H1 (cell line): ENCODE results near the gene RXFP4. TPM values are rescaled to one million over a fixed set of nuclear protein-coding genes. Genes with fewer than 3 reads are reported as not detected.

ENCODE experiments used
- CTCF ChIA-PET: fragments of 300-600 bp; sonication (Branson Sonifier 250); formaldehyde crosslinking; loops from one replicate; lab custom pipeline; 2021; ENCODE audit not compliant: partially characterized antibody; lab: Charles Lee
- POLR2A ChIA-PET: fragments of 300-600 bp; sonication (Branson Sonifier 250); formaldehyde crosslinking; loops from one replicate; lab custom pipeline; 2021; ENCODE audit warnings: inconsistent platforms; ENCODE audit not compliant: partially characterized antibody; lab: Charles Lee
- DNase-seq, 2 experiments: peaks; one replicate each; pipeline versions ENCODE4 v3.0.0 to v3.0.0-alpha.2; 2010 to 2022; ENCODE audit warnings: low spot score in 2 of 2, low read depth in 1 of 2, mixed read lengths in 1 of 2
- FAIRE-seq: peaks from 2 replicates; lab custom pipeline; 2011; peaks lifted over from hg19 to GRCh38; lab: Jason Lieb, UNC
- H2AFZ ChIP-seq: 2 replicates; pipeline ENCODE4 v1.8.1; 2012; ENCODE audit warnings: low read length, inconsistent platforms
- H2AK5ac ChIP-seq: 2 replicates; pipeline ENCODE4 v1.6.1; 2013; ENCODE audit warnings: low read depth, low read length
- H2BK120ac ChIP-seq: replicated peaks from 2 replicates; pipeline ENCODE3; 2013; ENCODE audit warnings: low read depth, low read length, inconsistent platforms
- H2BK12ac ChIP-seq: 2 replicates; pipeline ENCODE4 v1.6.1; 2013; ENCODE audit warnings: low read depth, low read length
- H2BK15ac ChIP-seq: 2 replicates; pipeline ENCODE4 v1.6.1; 2013; ENCODE audit warnings: low read length
- H2BK20ac ChIP-seq: 2 replicates; pipeline ENCODE4 v1.6.1; 2013; ENCODE audit warnings: low read length
- H2BK5ac ChIP-seq: 2 replicates; pipeline ENCODE4 v1.6.1; 2013; ENCODE audit warnings: low read depth, low read length
- H3K14ac ChIP-seq: 2 replicates; pipeline ENCODE4 v1.6.1; 2013; ENCODE audit warnings: inconsistent platforms; ENCODE audit not compliant: insufficient read length
- H3K18ac ChIP-seq: 2 replicates; pipeline ENCODE4 v1.6.1; 2013; ENCODE audit warnings: low read length; ENCODE audit errors: extremely low read depth
- H3K23ac ChIP-seq: 2 replicates; pipeline ENCODE4 v1.6.1; 2013; ENCODE audit warnings: inconsistent platforms; ENCODE audit not compliant: insufficient read length
- H3K23me2 ChIP-seq: 2 replicates; pipeline ENCODE4 v1.6.1; 2013; ENCODE audit warnings: low read depth, low read length
- H3K27ac ChIP-seq: 2 replicates; pipeline ENCODE4 v1.6.1; 2011; ENCODE audit warnings: low read depth, low read length, inconsistent platforms
- H3K27me3 ChIP-seq, 4 experiments: replicated peaks in 1 of 4; 1 replicate in 1 of 4; 2 replicates in 3 of 4; pipeline versions ENCODE4 v1.6.1 to v1.8.1; 2011 to 2013; ENCODE audit warnings: low read length in 3 of 4, mild to moderate bottlenecking in 3 of 4, inconsistent platforms in 2 of 4, mixed read lengths in 2 of 4, moderate library complexity in 1 of 4; ENCODE audit not compliant: control insufficient read depth in 3 of 4, insufficient read depth in 3 of 4; ENCODE audit errors: extremely low read depth in 1 of 4
- H3K36me3 ChIP-seq, 4 experiments: 2 replicates each; pipeline versions ENCODE4 v1.6.1 to v1.8.1; 2011 to 2013; ENCODE audit warnings: mild to moderate bottlenecking in 4 of 4, low read length in 3 of 4, moderate library complexity in 2 of 4, control low read depth in 1 of 4, inconsistent platforms in 1 of 4; ENCODE audit not compliant: insufficient read depth in 4 of 4, control insufficient read depth in 2 of 4
- H3K4ac ChIP-seq: replicated peaks from 2 replicates; pipeline ENCODE3; 2013; ENCODE audit warnings: low read length, low read depth, mixed read lengths, inconsistent platforms; ENCODE audit not compliant: insufficient read length
- H3K4me1 ChIP-seq, 4 experiments: replicated peaks in 1 of 4; 1 replicate in 1 of 4; 2 replicates in 3 of 4; pipeline versions ENCODE4 v1.6.1 to v1.8.1; 2011 to 2013; ENCODE audit warnings: low read length in 3 of 4, inconsistent platforms in 2 of 4, mixed read lengths in 1 of 4; ENCODE audit not compliant: insufficient read depth in 4 of 4, control insufficient read depth in 3 of 4
- H3K4me2 ChIP-seq, 2 experiments: 2 replicates each; pipeline versions ENCODE4 v1.6.1 to v1.8.1; 2011 to 2013; ENCODE audit warnings: low read depth in 2 of 2, low read length in 2 of 2, control low read depth in 1 of 2, inconsistent platforms in 1 of 2, mild to moderate bottlenecking in 1 of 2; ENCODE audit not compliant: insufficient read depth in 1 of 2
- H3K4me3 ChIP-seq, 4 experiments: fragments of 200-600, 300-600 bp in 1 of 4; sonication (generic), shearing (Covaris generic), sonication (Bioruptor Twin) in 1 of 4; 2 replicates each; pipeline versions ENCODE4 v1.5.1 to v1.8.1; 2011 to 2016; ENCODE audit warnings: low read length in 4 of 4, low read depth in 3 of 4, control low read depth in 2 of 4, inconsistent platforms in 2 of 4, mild to moderate bottlenecking in 2 of 4, mixed read lengths in 1 of 4, moderate library complexity in 1 of 4; ENCODE audit not compliant: insufficient read depth in 2 of 4; ENCODE audit errors: extremely low read depth in 1 of 4
- H3K56ac ChIP-seq: replicated peaks from 2 replicates; pipeline ENCODE3; 2013; ENCODE audit warnings: low read depth, mild to moderate bottlenecking, mixed read lengths, low read length, inconsistent platforms; ENCODE audit not compliant: insufficient read length
- H3K79me1 ChIP-seq: 2 replicates; pipeline ENCODE4 v1.6.1; 2013; ENCODE audit warnings: low read depth, low read length, control low read depth
- H3K79me2 ChIP-seq, 2 experiments: 2 replicates each; pipeline versions ENCODE4 v1.6.1 to v1.8.1; 2012 to 2013; ENCODE audit warnings: low read length in 2 of 2, mild to moderate bottlenecking in 2 of 2, inconsistent platforms in 1 of 2; ENCODE audit not compliant: insufficient read depth in 2 of 2, control insufficient read depth in 1 of 2
- H3K9ac ChIP-seq, 4 experiments: replicated peaks in 1 of 4; 1 replicate in 1 of 4; 2 replicates in 3 of 4; pipeline versions ENCODE4 v1.6.1 to v1.8.1; 2011 to 2013; ENCODE audit warnings: low read depth in 3 of 4, low read length in 3 of 4, control low read depth in 2 of 4, mild to moderate bottlenecking in 2 of 4, moderate library complexity in 2 of 4, inconsistent platforms in 1 of 4; ENCODE audit errors: extremely low read depth in 1 of 4
- H3K9me3 ChIP-seq, 2 experiments: 2 replicates each; pipeline versions ENCODE4 v1.6.1 to v1.8.1; 2012 to 2013; ENCODE audit warnings: mild to moderate bottlenecking in 2 of 2, moderate library complexity in 2 of 2, control low read depth in 1 of 2, inconsistent platforms in 1 of 2, low read depth in 1 of 2, low read length in 1 of 2, mixed read lengths in 1 of 2; ENCODE audit not compliant: insufficient read depth in 2 of 2
- H4K20me1 ChIP-seq, 2 experiments: replicated peaks in 1 of 2; 2 replicates each; pipeline versions ENCODE3 to v1.8.1; 2011 to 2013; ENCODE audit warnings: inconsistent platforms in 2 of 2, low read length in 2 of 2, mild to moderate bottlenecking in 1 of 2; ENCODE audit not compliant: insufficient read depth in 2 of 2, control insufficient read depth in 1 of 2
- H4K5ac ChIP-seq: 2 replicates; pipeline ENCODE4 v1.6.1; 2013; ENCODE audit warnings: low read length, low read depth, mixed read lengths, inconsistent platforms; ENCODE audit not compliant: insufficient read length
- H4K8ac ChIP-seq: 2 replicates; pipeline ENCODE4 v1.8.0; 2013; ENCODE audit warnings: mild to moderate bottlenecking, moderate library complexity, low read length, inconsistent platforms; ENCODE audit not compliant: insufficient read depth; ENCODE audit errors: extremely low read depth
- H4K91ac ChIP-seq: replicated peaks from 2 replicates; pipeline ENCODE3; 2013; ENCODE audit warnings: low read length, mixed read lengths, inconsistent platforms; ENCODE audit not compliant: insufficient read length
- BRCA1 ChIP-seq: IDR thresholded peaks from 2 replicates; pipeline ENCODE4 v1.6.1; 2012; ENCODE audit warnings: low read depth, low read length, improper control_type of control experiment
- CEBPB ChIP-seq: IDR thresholded peaks from 2 replicates; pipeline ENCODE4 v1.6.1; 2012; ENCODE audit warnings: low read depth, low read length
- CHD2 ChIP-seq: IDR thresholded peaks from 2 replicates; pipeline ENCODE4 v1.6.1; 2012; ENCODE audit warnings: low read length, improper control_type of control experiment
- GABPA ChIP-seq: IDR thresholded peaks from 2 replicates; pipeline ENCODE4 v1.6.1; 2011; ENCODE audit warnings: mild to moderate bottlenecking, low read length, moderate library complexity, borderline replicate concordance; ENCODE audit not compliant: insufficient read depth
- GTF2F1 ChIP-seq: IDR thresholded peaks from 2 replicates; pipeline ENCODE4 v1.6.1; 2012; ENCODE audit warnings: low read depth, low read length, improper control_type of control experiment, borderline replicate concordance
- KDM4A ChIP-seq: IDR thresholded peaks from one replicate; pipeline ENCODE4 v1.7.1; 2012; ENCODE audit warnings: low read depth, mild to moderate bottlenecking, moderate library complexity, low read length, inconsistent platforms; ENCODE audit not compliant: severe bottlenecking
- POU5F1 ChIP-seq: IDR thresholded peaks from 2 replicates; pipeline ENCODE4 v1.6.1; 2011; ENCODE audit warnings: low read depth, mild to moderate bottlenecking, low read length, moderate library complexity
- RBBP5 ChIP-seq: IDR thresholded peaks from 2 replicates; pipeline ENCODE4 v1.7.1; 2012; ENCODE audit warnings: low read depth, mild to moderate bottlenecking, inconsistent platforms, low read length, moderate library complexity, borderline replicate concordance
- SP4 ChIP-seq: IDR thresholded peaks from 2 replicates; pipeline ENCODE4 v1.6.1; 2012; ENCODE audit warnings: low read length, inconsistent platforms
- USF2 ChIP-seq: IDR thresholded peaks from 2 replicates; pipeline ENCODE4 v1.6.1; 2011; ENCODE audit warnings: low read length, improper control_type of control experiment
- YY1 ChIP-seq: IDR thresholded peaks from 2 replicates; pipeline ENCODE4 v1.6.1; 2011; ENCODE audit warnings: low read depth, mild to moderate bottlenecking, low read length
- WGBS, 2 experiments: shearing (Covaris generic) in 1 of 2; methylation state at CpG; one replicate each; pipeline versions ENCODE4 v1.1.6 to v1.1.7; 2013 to 2015; ENCODE audit warnings: low lambda C conversion rate in 2 of 2, mixed read lengths in 2 of 2, inconsistent platforms in 1 of 2, low coverage in 1 of 2, missing lambda C conversion rate in 1 of 2; ENCODE audit not compliant: insufficient replicate concordance in 2 of 2, insufficient coverage in 1 of 2, insufficient read length in 1 of 2; ENCODE audit errors: extremely low coverage in 1 of 2, missing lambda C conversion rate in 1 of 2; 5-methylcytosine and 5-hydroxymethylcytosine counted together
- polyA plus RNA-seq, 7 experiments: library from polyadenylated mRNA; depleted of rRNA in 3 of 7; stranded (reverse) in 5 of 7; unstranded in 2 of 7; fragments of >200 nt in 5 of 7; fragments of 200-250 nt in 2 of 7; gene quantifications; 1 replicate in 5 of 7; 2 replicates in 1 of 7; 4 replicates in 1 of 7; pipeline versions ENCODE4 v1.2.1 to v1.2.3, GENCODE V29; 2011 to 2013; ENCODE audit warnings: missing spikeins in 2 of 7, mixed read lengths in 2 of 7
- total RNA-seq: library from RNA; stranded (reverse); fragmentation: NEBNext Ultra II Directional; extraction: Animal tissue kit (Norgen Biotek cat#: 25700); gene quantifications from 2 replicates; pipeline ENCODE4 v1.2.1, GENCODE V29; 2021
- TF ChIP-seq, protein P1 (sequence below): IDR thresholded peaks from 2 replicates; pipeline ENCODE4 v1.6.1; 2012; ENCODE audit warnings: low read length, inconsistent platforms

The RXFP4 gene
- total and polyA plus RNA-seq, 2 of the 8 experiments (the other 6 are each of a cell fraction or from before 2014, with no cell fraction given), result not detected

DNA sequence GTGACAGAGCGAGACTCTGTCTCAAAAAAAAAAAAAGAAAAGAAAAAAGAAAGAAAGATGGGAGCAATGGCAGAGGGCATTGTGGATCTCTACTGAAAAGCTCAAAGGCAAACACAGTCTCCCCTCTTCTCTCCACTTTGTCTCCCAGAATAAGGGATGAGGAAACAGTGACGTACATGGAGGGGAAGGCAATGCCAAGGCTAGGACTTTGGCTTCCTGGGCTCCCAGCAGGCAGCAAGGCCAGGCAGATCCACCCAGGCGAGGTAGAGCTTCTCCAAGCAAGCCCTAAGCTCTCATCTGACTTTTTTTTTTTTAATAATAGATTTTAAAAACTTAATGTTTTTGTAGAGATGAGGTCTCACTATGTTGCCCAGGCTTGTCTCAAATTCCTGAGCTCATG lies 32.3 kb downstream of the RXFP4 start:
- TF ChIP-seq POU5F1, result no peak
- no peak for TF ChIP-seq KDM4A
- TF ChIP-seq CEBPB, result no peak
- TF ChIP-seq YY1, result no peak
- TF ChIP-seq CHD2, result no peak
- TF ChIP-seq GABPA, result no peak
- no peak for TF ChIP-seq USF2
- TF ChIP-seq GTF2F1, result no peak
- no peak for TF ChIP-seq BRCA1
- TF ChIP-seq SP4, result no peak
- TF ChIP-seq RBBP5, result no peak
- TF ChIP-seq, protein P1, sequence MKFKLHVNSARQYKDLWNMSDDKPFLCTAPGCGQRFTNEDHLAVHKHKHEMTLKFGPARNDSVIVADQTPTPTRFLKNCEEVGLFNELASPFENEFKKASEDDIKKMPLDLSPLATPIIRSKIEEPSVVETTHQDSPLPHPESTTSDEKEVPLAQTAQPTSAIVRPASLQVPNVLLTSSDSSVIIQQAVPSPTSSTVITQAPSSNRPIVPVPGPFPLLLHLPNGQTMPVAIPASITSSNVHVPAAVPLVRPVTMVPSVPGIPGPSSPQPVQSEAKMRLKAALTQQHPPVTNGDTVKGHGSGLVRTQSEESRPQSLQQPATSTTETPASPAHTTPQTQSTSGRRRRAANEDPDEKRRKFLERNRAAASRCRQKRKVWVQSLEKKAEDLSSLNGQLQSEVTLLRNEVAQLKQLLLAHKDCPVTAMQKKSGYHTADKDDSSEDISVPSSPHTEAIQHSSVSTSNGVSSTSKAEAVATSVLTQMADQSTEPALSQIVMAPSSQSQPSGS, result no peak
- no peak overlapping the region for H2BK120ac ChIP-seq
- no peak overlapping the region for H2BK5ac ChIP-seq
- H3K79me2 ChIP-seq, result peaks cover 42 to 89% of the 10 kb centered on the region in 2 experiments
- CTCF ChIA-PET, result interaction anchor here (0.6 to 9.6 kb wide), 14 partner anchors 6 to 412 kb away, joined by 3 to 126 read pairs (median 5); no protein-coding TSS in a partner anchor
- H3K9me3 ChIP-seq, result no peaks in the 10 kb centered on the region
- H2BK20ac ChIP-seq, result no peak overlapping the region
- no peak overlapping the region for H2BK15ac ChIP-seq
- H3K36me3 ChIP-seq, result peaks cover 0 to 8% (median 4%) of the 10 kb centered on the region in 4 experiments; a peak in 4 of 8 replicates
- H3K4ac ChIP-seq, result no peak overlapping the region
- H3K56ac ChIP-seq, result no peak overlapping the region
- no peak overlapping the region for H3K4me3 ChIP-seq
- H3K18ac ChIP-seq, result no peak overlapping the region
- peaks cover 40% of the 10 kb centered on the region for H3K79me1 ChIP-seq
- DNase-seq (no peak), FAIRE-seq (no peak)
- H2BK12ac ChIP-seq, result no peak overlapping the region
- no peak overlapping the region for H3K4me2 ChIP-seq
- H3K23ac ChIP-seq, result no peak overlapping the region
- peaks cover 26 to 33% of the 10 kb centered on the region in 2 experiments for H4K20me1 ChIP-seq
- no peak overlapping the region for H4K8ac ChIP-seq
- POLR2A ChIA-PET, result interaction anchor here (1.2 to 16.7 kb wide), 7 partner anchors 10 to 61 kb away, joined by 3 to 282 read pairs (median 5); partner anchors contain the start of genes ARHGEF2, KHDC4 and RXFP4
- no peak overlapping the region for H2AK5ac ChIP-seq
- 82% methylated on average over 2 of the region's 3 CpGs; no CpG with 5 or more reads in 1 of the 2 experiments for WGBS, 2 experiments
- H2AFZ ChIP-seq, result no peak overlapping the region
- H4K5ac ChIP-seq, result no peak overlapping the region
- no peak overlapping the region for H3K14ac ChIP-seq
- H3K27ac ChIP-seq, result no peak overlapping the region
- peaks cover 15 to 40% (median 27%) of the 10 kb centered on the region in 4 experiments for H3K4me1 ChIP-seq
- H3K27me3 ChIP-seq, result no peaks in the 10 kb centered on the region
- H3K23me2 ChIP-seq, result peaks cover 18% of the 10 kb centered on the region
- no peak overlapping the region for H4K91ac ChIP-seq
- H3K9ac ChIP-seq, result no peak overlapping the region
